Measurements from ENCODE around the gene CAD.

DNA sequence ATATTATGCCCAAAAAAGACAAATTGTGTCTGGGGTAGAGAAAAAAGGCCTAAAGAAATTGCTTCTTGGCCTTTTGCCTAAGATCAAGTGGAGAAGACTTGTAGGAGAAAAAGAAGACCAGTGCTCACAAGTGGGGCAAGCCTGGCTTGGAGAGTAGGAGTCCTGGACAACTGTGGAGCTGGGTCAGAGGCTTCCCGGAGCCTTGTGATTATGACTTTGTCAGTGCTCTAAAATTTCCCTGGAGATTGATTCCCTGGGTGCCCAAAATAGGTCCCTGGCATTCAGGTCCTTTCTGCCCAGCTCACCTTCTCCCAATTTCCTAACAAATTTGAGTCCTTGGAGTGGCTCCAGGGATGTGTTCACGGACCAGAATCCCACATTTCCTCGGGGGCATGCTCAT is 64.3 kb downstream of the CAD start:
- TF ChIP-seq, protein P1, sequence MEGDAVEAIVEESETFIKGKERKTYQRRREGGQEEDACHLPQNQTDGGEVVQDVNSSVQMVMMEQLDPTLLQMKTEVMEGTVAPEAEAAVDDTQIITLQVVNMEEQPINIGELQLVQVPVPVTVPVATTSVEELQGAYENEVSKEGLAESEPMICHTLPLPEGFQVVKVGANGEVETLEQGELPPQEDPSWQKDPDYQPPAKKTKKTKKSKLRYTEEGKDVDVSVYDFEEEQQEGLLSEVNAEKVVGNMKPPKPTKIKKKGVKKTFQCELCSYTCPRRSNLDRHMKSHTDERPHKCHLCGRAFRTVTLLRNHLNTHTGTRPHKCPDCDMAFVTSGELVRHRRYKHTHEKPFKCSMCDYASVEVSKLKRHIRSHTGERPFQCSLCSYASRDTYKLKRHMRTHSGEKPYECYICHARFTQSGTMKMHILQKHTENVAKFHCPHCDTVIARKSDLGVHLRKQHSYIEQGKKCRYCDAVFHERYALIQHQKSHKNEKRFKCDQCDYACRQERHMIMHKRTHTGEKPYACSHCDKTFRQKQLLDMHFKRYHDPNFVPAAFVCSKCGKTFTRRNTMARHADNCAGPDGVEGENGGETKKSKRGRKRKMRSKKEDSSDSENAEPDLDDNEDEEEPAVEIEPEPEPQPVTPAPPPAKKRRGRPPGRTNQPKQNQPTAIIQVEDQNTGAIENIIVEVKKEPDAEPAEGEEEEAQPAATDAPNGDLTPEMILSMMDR (IDR thresholded peaks at IDR 0.05): no peak
- TF ChIP-seq POLR2A (IDR thresholded peaks at IDR 0.05): no peak
